ENCODE results near the gene THPO. TPM values are rescaled to one million over a fixed set of nuclear protein-coding genes. Genes with fewer than 3 reads are reported as not detected.

Gene THPO
- total and polyA plus RNA-seq, 2 donors (not counting 3 experiments of a cell fraction or from before 2014, with no cell fraction given): 0.08 TPM; not detected in 1

DNA sequence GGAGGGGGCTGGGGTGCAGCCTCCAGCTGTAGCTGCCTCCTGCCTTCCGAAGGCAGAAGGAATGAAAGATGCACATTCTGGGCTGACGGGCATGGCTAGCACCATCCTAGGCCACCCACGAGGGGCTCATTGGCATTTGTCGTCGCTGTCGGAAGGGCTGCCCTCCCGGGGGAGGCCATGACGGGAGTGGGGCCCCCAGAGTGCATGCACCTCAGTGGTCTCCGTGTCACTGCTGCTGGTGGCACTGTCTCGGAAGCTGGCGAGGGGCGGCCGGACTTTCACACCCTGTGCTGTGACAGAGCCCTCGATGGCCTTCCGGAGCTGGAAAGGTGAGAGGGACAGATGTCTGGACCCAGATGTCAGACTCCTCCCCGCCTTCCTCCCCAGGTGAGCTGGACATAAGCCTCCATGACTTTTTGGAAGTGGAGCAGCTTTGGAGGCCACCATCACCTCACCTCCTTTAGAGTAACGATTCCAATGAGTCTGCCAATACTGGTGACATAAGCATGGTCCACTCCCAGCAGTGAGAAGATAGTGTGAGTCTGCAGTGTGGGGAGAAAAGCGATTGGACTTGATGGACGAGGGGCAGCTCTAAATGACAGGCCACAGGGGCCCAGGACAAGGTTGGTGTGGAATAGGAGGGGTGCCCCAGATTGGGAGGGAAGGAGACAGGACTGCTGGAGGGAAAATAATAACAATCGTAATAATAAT, 31.4 kb downstream of the THPO start:
- peaks cover 6 to 25% of the 10 kb centered on the region in 2 experiments for H3K36me3 ChIP-seq (ENCODE audit: control insufficient read depth in 2 of 2, extremely low read depth in 1 of 2, insufficient read depth in 2 of 2, low read length in 2 of 2)
- H3K9me3 ChIP-seq (replicated peaks; ENCODE audit: control insufficient read depth, insufficient read depth, low read length): no peaks in the 10 kb centered on the region
- POLR2A ChIA-PET: no interaction called here
- no peak overlapping the region for H3K4me3 ChIP-seq (replicated peaks in 1 of 3; ENCODE audit: insufficient read depth in 1 of 3, low read depth in 1 of 3, low read length in 3 of 3)
- dilution Hi-C loops (cut with MboI; ENCODE audit: extremely low pct_ligation_motif_present, low sequenced_read_pairs): no loop called here
- BruUV-seq (replicated peaks): no TSS peak
- no peak overlapping the region for H3K9ac ChIP-seq (replicated peaks; ENCODE audit: extremely low read depth, insufficient read depth, low read length)
- H3K4me2 ChIP-seq (ENCODE audit: insufficient read depth, low read length): no peak overlapping the region
- intact Hi-C loops (cut with micrococcal nuclease): no loop called here
- FAIRE-seq: no peak
- TF ChIP-seq POLR2A (IDR thresholded peaks at IDR 0.05; ENCODE audit: low read depth, low read length) (no peak), JUN (IDR thresholded peaks at IDR 0.05; ENCODE audit: borderline replicate concordance, insufficient read depth, insufficient read length, low read depth) (no peak), POLR2AphosphoS5 (IDR thresholded peaks at IDR 0.05; ENCODE audit: insufficient read depth, low read depth, low read length) (no peak), FOS (IDR thresholded peaks at IDR 0.05; ENCODE audit: borderline replicate concordance, insufficient read depth, low read length) (no peak), GATA2 (IDR thresholded peaks at IDR 0.05; ENCODE audit: insufficient read depth, insufficient read length, low read depth, low read length) (no peak), MYC (IDR thresholded peaks at IDR 0.05; ENCODE audit: low read depth, low read length) (no peak), EZH2 (IDR thresholded peaks at IDR 0.05; ENCODE audit: borderline replicate concordance, low read depth, low read length, severe bottlenecking) (no peak)
- TF ChIP-seq, protein P1, sequence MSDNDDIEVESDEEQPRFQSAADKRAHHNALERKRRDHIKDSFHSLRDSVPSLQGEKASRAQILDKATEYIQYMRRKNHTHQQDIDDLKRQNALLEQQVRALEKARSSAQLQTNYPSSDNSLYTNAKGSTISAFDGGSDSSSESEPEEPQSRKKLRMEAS (IDR thresholded peaks at IDR 0.05; ENCODE audit: insufficient read depth, insufficient read length): no peak
- TF ChIP-seq, protein P2, sequence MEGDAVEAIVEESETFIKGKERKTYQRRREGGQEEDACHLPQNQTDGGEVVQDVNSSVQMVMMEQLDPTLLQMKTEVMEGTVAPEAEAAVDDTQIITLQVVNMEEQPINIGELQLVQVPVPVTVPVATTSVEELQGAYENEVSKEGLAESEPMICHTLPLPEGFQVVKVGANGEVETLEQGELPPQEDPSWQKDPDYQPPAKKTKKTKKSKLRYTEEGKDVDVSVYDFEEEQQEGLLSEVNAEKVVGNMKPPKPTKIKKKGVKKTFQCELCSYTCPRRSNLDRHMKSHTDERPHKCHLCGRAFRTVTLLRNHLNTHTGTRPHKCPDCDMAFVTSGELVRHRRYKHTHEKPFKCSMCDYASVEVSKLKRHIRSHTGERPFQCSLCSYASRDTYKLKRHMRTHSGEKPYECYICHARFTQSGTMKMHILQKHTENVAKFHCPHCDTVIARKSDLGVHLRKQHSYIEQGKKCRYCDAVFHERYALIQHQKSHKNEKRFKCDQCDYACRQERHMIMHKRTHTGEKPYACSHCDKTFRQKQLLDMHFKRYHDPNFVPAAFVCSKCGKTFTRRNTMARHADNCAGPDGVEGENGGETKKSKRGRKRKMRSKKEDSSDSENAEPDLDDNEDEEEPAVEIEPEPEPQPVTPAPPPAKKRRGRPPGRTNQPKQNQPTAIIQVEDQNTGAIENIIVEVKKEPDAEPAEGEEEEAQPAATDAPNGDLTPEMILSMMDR (IDR thresholded peaks at IDR 0.05; ENCODE audit: extremely low read depth in 1 of 2, insufficient read depth in 1 of 2, low read depth in 1 of 2, low read length in 2 of 2): no peak
- H3K79me2 ChIP-seq (ENCODE audit: control insufficient read depth, insufficient read depth, low read length): no peaks in the 10 kb centered on the region
- H2AFZ ChIP-seq (ENCODE audit: low read depth, low read length): no peak overlapping the region
- no peak for DNase-seq (ENCODE audit: low read depth, low spot score)
- H3K9me1 ChIP-seq (replicated peaks; ENCODE audit: control insufficient read depth, extremely low read depth, insufficient read depth, low read length): no peaks in the 10 kb centered on the region
- H3K27ac ChIP-seq (ENCODE audit: insufficient read depth, low read depth, low read length): no peak overlapping the region
- H3K27me3 ChIP-seq (ENCODE audit: control insufficient read depth in 2 of 2, insufficient read depth in 2 of 2, low read length in 2 of 2): no peaks in the 10 kb centered on the region
- CTCF ChIA-PET: interaction anchor here (0.8 to 1.4 kb wide), 2 partner anchors 8 to 25 kb away, joined by 3 to 5 read pairs; no protein-coding TSS in a partner anchor
- no peaks in the 10 kb centered on the region for H4K20me1 ChIP-seq (replicated peaks; ENCODE audit: control insufficient read depth, extremely low read depth, insufficient read depth, low read length)
- H3K4me1 ChIP-seq (ENCODE audit: control insufficient read depth, extremely low read depth, insufficient read depth, low read length): no peaks in the 10 kb centered on the region

All from endothelial cell of umbilical vein (primary cell).